Liver (tissue), 9 donors: ENCODE results near the gene SLC25A21. TPM values are rescaled to one million over a fixed set of nuclear protein-coding genes. Genes with fewer than 3 reads are reported as not detected.

Source experiments
- DNase-seq: peaks from one replicate; pipeline ENCODE4 v3.0.0-alpha.2; 2017; ENCODE audit warnings: low spot score
- H3K27ac ChIP-seq, 2 donors: one replicate each; pipeline ENCODE4 v1.7.0; 2013; ENCODE audit warnings: inconsistent platforms in 2 of 2, low read length in 2 of 2, control low read depth in 1 of 2, low read depth in 1 of 2, mild to moderate bottlenecking in 1 of 2
- H3K27me3 ChIP-seq, 4 donors: one replicate each; pipeline versions ENCODE4 v1.6.1 to v1.7.0; 2013; ENCODE audit warnings: low read length in 3 of 4, inconsistent platforms in 1 of 4, mild to moderate bottlenecking in 1 of 4, moderate library complexity in 1 of 4; ENCODE audit not compliant: control insufficient read depth in 4 of 4, insufficient read depth in 4 of 4
- H3K36me3 ChIP-seq, 4 donors: one replicate each; pipeline versions ENCODE4 v1.6.1 to v1.7.0; 2013; ENCODE audit warnings: low read length in 3 of 4, mild to moderate bottlenecking in 3 of 4, low read depth in 1 of 4, moderate library complexity in 1 of 4; ENCODE audit not compliant: control insufficient read depth in 4 of 4, insufficient read depth in 3 of 4
- H3K4me1 ChIP-seq, 4 donors: one replicate each; pipeline versions ENCODE4 v1.6.1 to v1.7.0; 2013; ENCODE audit warnings: low read length in 3 of 4, mild to moderate bottlenecking in 3 of 4, moderate library complexity in 1 of 4; ENCODE audit not compliant: control insufficient read depth in 4 of 4, insufficient read depth in 4 of 4
- H3K4me3 ChIP-seq, 3 donors: one replicate each; pipeline versions ENCODE4 v1.6.1 to v1.7.0; 2013; ENCODE audit warnings: low read length in 3 of 3, control low read depth in 1 of 3, low read depth in 1 of 3, mild to moderate bottlenecking in 1 of 3
- H3K9ac ChIP-seq, 2 donors: one replicate each; pipeline ENCODE4 v1.7.0; 2013; ENCODE audit warnings: low read length in 2 of 2, mild to moderate bottlenecking in 2 of 2, moderate library complexity in 2 of 2, control low read depth in 1 of 2, low read depth in 1 of 2
- H3K9me3 ChIP-seq, 4 donors: one replicate each; pipeline versions ENCODE4 v1.6.1 to v1.7.0; 2013; ENCODE audit warnings: low read length in 3 of 4; ENCODE audit not compliant: control insufficient read depth in 4 of 4
- EGR1 ChIP-seq, 2 donors: IDR thresholded peaks; 2 replicates each; pipeline ENCODE4 v1.6.1; 2016 to 2018; ENCODE audit warnings: antibody characterized with exemption in 2 of 2, low read depth in 2 of 2
- FOXA1 ChIP-seq: IDR thresholded peaks from 2 replicates; pipeline ENCODE4 v1.6.1; 2016; ENCODE audit warnings: antibody characterized with exemption
- FOXA2 ChIP-seq: IDR thresholded peaks from 2 replicates; pipeline ENCODE4 v1.6.1; 2016; ENCODE audit warnings: antibody characterized with exemption
- GABPA ChIP-seq, 2 donors: IDR thresholded peaks in 1 of 2; conservative IDR thresholded peaks in 1 of 2; 2 replicates each; pipeline ENCODE4 v1.6.1; 2016; ENCODE audit warnings: antibody characterized with exemption in 2 of 2, mild to moderate bottlenecking in 1 of 2, moderate library complexity in 1 of 2
- HNF4A ChIP-seq, 2 donors: conservative IDR thresholded peaks; 2 replicates each; pipeline ENCODE4 v1.6.1; 2016; ENCODE audit warnings: antibody characterized with exemption in 2 of 2, mild to moderate bottlenecking in 2 of 2
- HNF4G ChIP-seq: IDR thresholded peaks from 2 replicates; pipeline ENCODE4 v1.6.1; 2016; ENCODE audit warnings: antibody characterized with exemption
- JUND ChIP-seq, 2 donors: IDR thresholded peaks; 2 replicates each; pipeline ENCODE4 v1.6.1; 2016; ENCODE audit warnings: antibody characterized with exemption in 2 of 2
- RAD21 ChIP-seq, 2 donors: IDR thresholded peaks; 2 replicates each; pipeline ENCODE4 v1.6.1; 2016; ENCODE audit warnings: antibody characterized with exemption in 2 of 2, mild to moderate bottlenecking in 2 of 2
- RXRA ChIP-seq, 2 donors: IDR thresholded peaks; 2 replicates each; pipeline ENCODE4 v1.6.1; 2017 to 2018; ENCODE audit warnings: antibody characterized with exemption in 2 of 2, mild to moderate bottlenecking in 1 of 2
- SP1 ChIP-seq: IDR thresholded peaks from 2 replicates; pipeline ENCODE4 v1.6.1; 2018; ENCODE audit warnings: antibody characterized with exemption, mild to moderate bottlenecking
- TAF1 ChIP-seq: conservative IDR thresholded peaks from 2 replicates; pipeline ENCODE4 v1.6.1; 2016; ENCODE audit warnings: antibody characterized with exemption, mild to moderate bottlenecking
- YY1 ChIP-seq: IDR thresholded peaks from 2 replicates; pipeline ENCODE4 v1.6.1; 2016; ENCODE audit warnings: antibody characterized with exemption, mild to moderate bottlenecking
- WGBS: extraction: QIAGEN DNeasy Blood & Tissue Kit; methylation state at CpG from one replicate; pipeline ENCODE4 v1.1.7; 2013; 5-methylcytosine and 5-hydroxymethylcytosine counted together
- polyA plus RNA-seq, 2 donors: library from polyadenylated mRNA; stranded (reverse) in 1 of 2; unstranded in 1 of 2; fragments of 200-250 nt in 1 of 2; fragments of >200 nt in 1 of 2; fragmentation: Nextera tagmentation in 1 of 2; extraction: Ambion mirVana in 1 of 2; gene quantifications; one replicate each; pipeline versions ENCODE4 v1.2.1 to v1.2.3, GENCODE V29; 2013 to 2015
- total RNA-seq, 2 donors: library from RNA; depleted of rRNA; stranded (reverse); fragments of >200 nt; gene quantifications; one replicate each; pipeline ENCODE4 v1.2.3, GENCODE V29; 2014
- TF ChIP-seq, protein P1 (sequence below): IDR thresholded peaks from 2 replicates; pipeline ENCODE4 v1.6.1; 2016; ENCODE audit warnings: antibody characterized with exemption
- TF ChIP-seq, protein P2 (sequence below): fragments of 150-350 bp; IDR thresholded peaks from 2 replicates; pipeline ENCODE4 v1.5.1; 2017; ENCODE audit warnings: improper control_type of control experiment, low read depth, low read length; ENCODE audit not compliant: missing input control
- TF ChIP-seq, protein P3 (sequence below): IDR thresholded peaks from 2 replicates; pipeline ENCODE4 v1.6.1; 2016; ENCODE audit warnings: antibody characterized with exemption, mild to moderate bottlenecking
- donor health status: healthy.
- donor health status: healthy.
- donor health status: healthy.
- donor health status: healthy.
- donor health status: healthy.

Gene SLC25A21
- total and polyA plus RNA-seq, 4 donors: 0.13 to 24.3 (median 0.23) TPM

DNA sequence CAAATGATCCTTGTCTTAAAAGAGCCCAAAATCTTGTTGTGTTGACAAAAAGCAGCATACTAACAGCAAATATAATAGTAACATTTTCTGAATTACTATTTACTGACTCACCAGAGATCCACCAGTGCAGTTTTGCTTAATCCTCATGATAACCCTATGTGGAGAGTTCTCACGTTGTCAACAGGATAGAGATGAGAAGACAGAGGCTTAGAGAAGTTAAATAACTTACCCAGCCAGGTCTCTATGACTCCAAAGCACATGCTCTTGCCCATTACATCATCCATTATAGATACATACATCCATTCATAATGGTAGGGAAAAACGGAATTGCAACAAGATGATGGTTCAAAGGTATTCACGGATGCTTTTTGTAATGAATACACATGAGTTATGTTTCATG, 398.8 kb downstream of the SLC25A21 start:
- no peaks in the 10 kb centered on the region for H3K27me3 ChIP-seq
- WGBS: 54% methylated on average over 3 of the region's 3 CpGs
- H3K27ac ChIP-seq: no peak overlapping the region
- no peaks in the 10 kb centered on the region for H3K36me3 ChIP-seq
- H3K4me3 ChIP-seq: no peak overlapping the region
- H3K4me1 ChIP-seq: no peaks in the 10 kb centered on the region
- no peak for DNase-seq
- TF ChIP-seq GABPA (IDR thresholded peaks at IDR 0.05 in 1 of 2, conservative IDR thresholded peaks at IDR 0.05 in 1 of 2) (no peak), HNF4G (no peak), HNF4A (conservative IDR thresholded peaks at IDR 0.05) (no peak), RAD21 (IDR thresholded peaks at IDR 0.05) (no peak), FOXA2 (no peak), EGR1 (IDR thresholded peaks at IDR 0.05; ENCODE audit: low read depth in 2 of 2) (no peak), SP1 (no peak)
- TF ChIP-seq, protein P1, sequence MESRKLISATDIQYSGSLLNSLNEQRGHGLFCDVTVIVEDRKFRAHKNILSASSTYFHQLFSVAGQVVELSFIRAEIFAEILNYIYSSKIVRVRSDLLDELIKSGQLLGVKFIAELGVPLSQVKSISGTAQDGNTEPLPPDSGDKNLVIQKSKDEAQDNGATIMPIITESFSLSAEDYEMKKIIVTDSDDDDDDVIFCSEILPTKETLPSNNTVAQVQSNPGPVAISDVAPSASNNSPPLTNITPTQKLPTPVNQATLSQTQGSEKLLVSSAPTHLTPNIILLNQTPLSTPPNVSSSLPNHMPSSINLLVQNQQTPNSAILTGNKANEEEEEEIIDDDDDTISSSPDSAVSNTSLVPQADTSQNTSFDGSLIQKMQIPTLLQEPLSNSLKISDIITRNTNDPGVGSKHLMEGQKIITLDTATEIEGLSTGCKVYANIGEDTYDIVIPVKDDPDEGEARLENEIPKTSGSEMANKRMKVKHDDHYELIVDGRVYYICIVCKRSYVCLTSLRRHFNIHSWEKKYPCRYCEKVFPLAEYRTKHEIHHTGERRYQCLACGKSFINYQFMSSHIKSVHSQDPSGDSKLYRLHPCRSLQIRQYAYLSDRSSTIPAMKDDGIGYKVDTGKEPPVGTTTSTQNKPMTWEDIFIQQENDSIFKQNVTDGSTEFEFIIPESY: no peak
- TF ChIP-seq, protein P2, sequence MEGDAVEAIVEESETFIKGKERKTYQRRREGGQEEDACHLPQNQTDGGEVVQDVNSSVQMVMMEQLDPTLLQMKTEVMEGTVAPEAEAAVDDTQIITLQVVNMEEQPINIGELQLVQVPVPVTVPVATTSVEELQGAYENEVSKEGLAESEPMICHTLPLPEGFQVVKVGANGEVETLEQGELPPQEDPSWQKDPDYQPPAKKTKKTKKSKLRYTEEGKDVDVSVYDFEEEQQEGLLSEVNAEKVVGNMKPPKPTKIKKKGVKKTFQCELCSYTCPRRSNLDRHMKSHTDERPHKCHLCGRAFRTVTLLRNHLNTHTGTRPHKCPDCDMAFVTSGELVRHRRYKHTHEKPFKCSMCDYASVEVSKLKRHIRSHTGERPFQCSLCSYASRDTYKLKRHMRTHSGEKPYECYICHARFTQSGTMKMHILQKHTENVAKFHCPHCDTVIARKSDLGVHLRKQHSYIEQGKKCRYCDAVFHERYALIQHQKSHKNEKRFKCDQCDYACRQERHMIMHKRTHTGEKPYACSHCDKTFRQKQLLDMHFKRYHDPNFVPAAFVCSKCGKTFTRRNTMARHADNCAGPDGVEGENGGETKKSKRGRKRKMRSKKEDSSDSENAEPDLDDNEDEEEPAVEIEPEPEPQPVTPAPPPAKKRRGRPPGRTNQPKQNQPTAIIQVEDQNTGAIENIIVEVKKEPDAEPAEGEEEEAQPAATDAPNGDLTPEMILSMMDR: no peak
- H3K9ac ChIP-seq: no peak overlapping the region
- H3K9me3 ChIP-seq: peaks cover 0 to 3% (median 0%) of the 10 kb centered on the region in 4 donors

DNA sequence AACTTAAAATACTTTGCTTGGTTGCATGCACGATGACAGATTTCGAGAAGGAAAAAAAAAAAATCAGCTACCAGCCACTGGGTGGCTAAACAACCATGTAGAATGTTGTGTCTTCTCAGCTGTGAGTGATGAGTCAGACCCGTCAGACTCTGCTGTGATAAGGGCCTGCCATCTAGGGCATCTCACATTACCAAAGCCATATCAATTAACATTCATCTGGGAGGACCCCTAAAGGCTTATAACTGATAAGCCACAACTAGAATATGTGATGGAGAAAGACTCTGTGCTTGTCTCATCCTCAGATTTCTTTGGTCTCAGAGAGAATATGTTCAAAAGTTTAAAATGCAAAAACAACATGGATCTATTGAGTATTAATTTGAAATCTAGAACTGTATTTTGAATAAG, 399.3 kb downstream of the SLC25A21 start:
- no peak for DNase-seq
- Histone ChIP-seq H3K4me1 (no peaks in the 10 kb centered on the region), H3K9ac (no peak overlapping the region), H3K9me3 (peaks cover 0 to 3% (median 0%) of the 10 kb centered on the region in 4 donors), H3K36me3 (no peaks in the 10 kb centered on the region), H3K4me3 (no peak overlapping the region), H3K27me3 (no peaks in the 10 kb centered on the region), H3K27ac (no peak overlapping the region)
- no peak for TF ChIP-seq FOXA2
- 41% methylated on average over 3 of the region's 3 CpGs for WGBS

DNA sequence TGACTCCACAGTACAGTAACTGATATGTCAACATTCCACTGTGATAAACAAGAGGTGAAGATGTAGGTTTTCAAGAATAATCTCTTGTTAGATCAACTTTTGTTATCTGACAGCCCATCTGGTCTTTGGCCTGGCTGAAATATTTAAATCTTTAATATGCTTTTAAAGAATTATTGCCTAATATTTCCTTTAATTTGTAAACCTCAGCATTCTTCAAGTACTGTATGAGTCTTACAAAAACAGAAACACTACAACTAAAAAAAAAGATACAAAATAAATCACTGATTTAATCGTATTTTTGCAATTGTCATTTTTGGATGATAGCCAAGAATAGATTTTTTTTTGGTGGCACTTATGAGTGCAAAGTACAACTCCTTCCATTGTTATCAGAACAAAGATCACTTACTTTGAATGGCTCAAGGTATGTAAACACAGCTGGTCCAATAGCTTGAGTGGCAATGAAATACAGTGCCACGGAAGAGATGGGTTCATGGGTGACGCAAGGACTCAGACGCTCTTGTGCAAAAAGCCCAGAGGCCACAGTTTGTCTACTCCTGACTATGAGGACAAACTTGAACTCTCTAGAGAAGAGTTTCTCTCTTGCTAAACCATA, 401.3 kb downstream of the SLC25A21 start:
- Histone ChIP-seq H3K27me3 (no peaks in the 10 kb centered on the region), H3K9me3 (no peaks in the 10 kb centered on the region), H3K36me3 (no peaks in the 10 kb centered on the region), H3K4me3 (no peak overlapping the region), H3K9ac (no peak overlapping the region), H3K4me1 (no peaks in the 10 kb centered on the region), H3K27ac (no peak overlapping the region)
- no peak for TF ChIP-seq YY1
- no peak for TF ChIP-seq SP1
- no peak for TF ChIP-seq HNF4A (conservative IDR thresholded peaks at IDR 0.05)
- no peak for TF ChIP-seq JUND (IDR thresholded peaks at IDR 0.05)
- TF ChIP-seq, protein P2: no peak
- TF ChIP-seq, protein P3, sequence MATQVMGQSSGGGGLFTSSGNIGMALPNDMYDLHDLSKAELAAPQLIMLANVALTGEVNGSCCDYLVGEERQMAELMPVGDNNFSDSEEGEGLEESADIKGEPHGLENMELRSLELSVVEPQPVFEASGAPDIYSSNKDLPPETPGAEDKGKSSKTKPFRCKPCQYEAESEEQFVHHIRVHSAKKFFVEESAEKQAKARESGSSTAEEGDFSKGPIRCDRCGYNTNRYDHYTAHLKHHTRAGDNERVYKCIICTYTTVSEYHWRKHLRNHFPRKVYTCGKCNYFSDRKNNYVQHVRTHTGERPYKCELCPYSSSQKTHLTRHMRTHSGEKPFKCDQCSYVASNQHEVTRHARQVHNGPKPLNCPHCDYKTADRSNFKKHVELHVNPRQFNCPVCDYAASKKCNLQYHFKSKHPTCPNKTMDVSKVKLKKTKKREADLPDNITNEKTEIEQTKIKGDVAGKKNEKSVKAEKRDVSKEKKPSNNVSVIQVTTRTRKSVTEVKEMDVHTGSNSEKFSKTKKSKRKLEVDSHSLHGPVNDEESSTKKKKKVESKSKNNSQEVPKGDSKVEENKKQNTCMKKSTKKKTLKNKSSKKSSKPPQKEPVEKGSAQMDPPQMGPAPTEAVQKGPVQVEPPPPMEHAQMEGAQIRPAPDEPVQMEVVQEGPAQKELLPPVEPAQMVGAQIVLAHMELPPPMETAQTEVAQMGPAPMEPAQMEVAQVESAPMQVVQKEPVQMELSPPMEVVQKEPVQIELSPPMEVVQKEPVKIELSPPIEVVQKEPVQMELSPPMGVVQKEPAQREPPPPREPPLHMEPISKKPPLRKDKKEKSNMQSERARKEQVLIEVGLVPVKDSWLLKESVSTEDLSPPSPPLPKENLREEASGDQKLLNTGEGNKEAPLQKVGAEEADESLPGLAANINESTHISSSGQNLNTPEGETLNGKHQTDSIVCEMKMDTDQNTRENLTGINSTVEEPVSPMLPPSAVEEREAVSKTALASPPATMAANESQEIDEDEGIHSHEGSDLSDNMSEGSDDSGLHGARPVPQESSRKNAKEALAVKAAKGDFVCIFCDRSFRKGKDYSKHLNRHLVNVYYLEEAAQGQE: no peak
- TF ChIP-seq, protein P1: no peak
- TF ChIP-seq HNF4G: no peak
- TF ChIP-seq TAF1: no peak
- no peak for TF ChIP-seq RAD21 (IDR thresholded peaks at IDR 0.05)
- no peak for TF ChIP-seq FOXA2
- TF ChIP-seq FOXA1: no peak
- no peak for TF ChIP-seq RXRA (IDR thresholded peaks at IDR 0.05)
- no peak for TF ChIP-seq EGR1 (IDR thresholded peaks at IDR 0.05; ENCODE audit: low read depth in 2 of 2)
- WGBS: 61% methylated on average over 4 of the region's 4 CpGs
- DNase-seq: no peak
